HL-60/S4 treated with retinoic acid at 250 ng/mL for 4 days and 3 days (cell line): Measurements from ENCODE around the gene SREBF1.

Experiments used
- in situ Hi-C: fragments of 300-500 bp; cut with MboI; formaldehyde crosslinking; loops from 2 replicates; pipeline ENCODE4 v1.7.0; 2022; ENCODE audit warnings: low sequenced_read_pairs

Gene SREBF1

GRCh38 chr17:17842111-17842876, 5.5 kb upstream of the SREBF1 start:
- in situ Hi-C loops, result no loop called here

DNA sequence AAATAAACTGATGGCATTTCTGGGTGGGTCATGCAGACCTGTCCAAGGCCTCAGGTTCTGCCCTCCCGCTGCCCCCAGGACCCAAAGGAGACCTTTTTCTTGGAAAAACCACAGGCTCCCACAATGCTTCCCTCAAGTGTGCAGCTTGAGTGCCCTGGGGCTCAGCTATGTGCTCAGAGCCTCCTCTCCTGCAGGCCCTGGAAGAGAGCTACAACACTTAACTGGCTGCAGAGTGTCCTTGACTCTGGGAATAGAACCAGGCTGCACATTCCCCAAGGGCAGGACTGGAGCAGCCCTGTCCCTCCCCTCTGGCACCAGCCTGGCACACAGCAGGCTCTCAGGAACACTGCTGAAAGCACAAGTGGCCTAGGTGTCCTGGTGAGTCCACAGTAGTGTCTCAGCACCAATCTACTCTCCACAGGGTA, 4.8 kb upstream of the SREBF1 start:
- in situ Hi-C loops, result no loop called here

DNA sequence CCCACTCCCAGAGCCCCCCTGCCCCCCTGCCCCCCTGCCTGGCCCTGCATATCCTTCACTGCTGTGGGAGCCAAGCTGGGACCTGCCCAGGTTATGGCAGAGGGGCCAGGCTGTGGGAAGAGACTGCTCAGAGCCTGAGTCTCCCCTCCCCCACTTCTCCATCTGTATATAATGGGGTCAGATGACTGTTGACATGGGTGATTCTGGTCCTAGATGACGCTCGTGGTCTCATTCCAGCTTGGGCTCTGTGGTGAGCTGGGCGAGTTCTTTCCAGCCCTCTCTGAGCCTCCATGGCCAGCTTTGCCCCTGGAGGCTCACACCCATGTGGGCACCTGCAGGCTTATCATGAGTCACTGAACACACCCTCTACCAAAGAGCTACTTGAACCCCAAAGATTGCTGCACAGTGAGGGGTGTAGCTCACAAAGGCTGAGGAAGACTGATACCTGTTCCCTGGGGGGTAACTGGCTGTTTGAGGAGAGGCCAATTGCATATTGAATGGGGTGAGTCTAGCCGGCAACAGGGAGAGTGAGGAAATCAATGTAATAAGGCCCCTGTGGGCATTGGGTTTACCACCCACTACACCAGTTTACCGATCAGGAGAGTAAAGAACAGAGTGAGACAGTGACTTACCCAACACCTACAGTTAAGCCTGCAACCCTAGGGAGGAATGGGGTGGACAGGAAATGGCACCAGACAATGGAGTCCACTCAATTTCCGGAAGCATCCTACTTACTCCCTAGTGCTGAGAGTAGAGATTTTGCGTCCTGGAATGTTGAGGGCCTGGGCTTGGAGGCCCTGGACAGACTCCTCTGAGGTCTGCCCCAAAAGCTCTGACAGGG, 4.2 kb upstream of the SREBF1 start:
- in situ Hi-C loops, result no loop called here

DNA sequence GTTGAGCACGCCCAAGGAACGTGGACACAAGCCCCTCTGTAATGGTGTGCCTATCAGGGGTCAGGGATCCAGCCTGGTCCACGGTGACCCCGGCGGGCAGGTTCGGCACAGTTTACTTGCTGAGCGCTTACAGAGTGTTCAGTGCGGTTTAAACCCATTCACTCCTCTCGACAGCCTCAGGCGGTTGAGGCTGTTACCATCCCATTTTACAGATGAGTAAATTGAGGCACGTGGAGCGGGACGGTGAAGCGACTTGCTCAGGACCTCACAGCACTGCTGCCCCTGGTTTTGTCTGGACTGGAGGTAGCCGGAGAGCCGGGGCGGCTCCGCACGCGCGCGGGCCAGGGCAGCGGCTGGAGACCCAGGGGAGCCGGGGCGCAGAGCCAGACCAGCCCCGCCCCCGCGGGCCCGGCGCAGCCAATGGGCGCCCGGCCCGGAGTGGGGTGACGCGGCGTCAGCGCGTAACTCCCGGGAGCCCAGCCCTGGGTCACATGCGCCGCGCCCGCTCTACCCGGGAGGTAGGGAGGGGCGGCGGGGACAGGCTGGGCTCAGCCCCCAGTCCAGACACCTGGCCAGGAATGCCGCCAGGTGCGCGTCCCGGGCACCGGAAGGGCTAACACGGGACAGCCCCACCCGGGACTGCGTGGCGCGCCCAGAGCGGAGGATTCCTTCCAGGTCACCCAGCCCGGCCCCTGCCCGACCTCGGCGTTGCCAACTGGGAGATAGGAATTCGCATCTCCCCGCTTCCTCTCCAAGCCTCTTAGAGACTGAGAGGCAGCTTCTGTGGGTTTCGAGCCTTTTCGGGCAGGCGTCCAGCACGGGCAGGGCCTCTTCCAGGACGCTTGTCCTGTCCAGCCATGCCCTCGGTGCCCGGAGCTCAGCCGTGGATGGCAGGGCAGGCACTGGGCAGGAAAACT, 3.3 kb upstream of the SREBF1 start:
- in situ Hi-C loops, result no loop called here

- in situ Hi-C loops, result no loop called here
These were observed 1.5 kb upstream of the SREBF1 start for GRCh38 chr17:17837966-17838962.

GRCh38 chr17:17837380-17837821, 615 bp upstream of the SREBF1 start:
- in situ Hi-C loops, result no loop called here

GRCh38 chr17:17836250-17836817, 452 bp downstream of the SREBF1 start:
- in situ Hi-C loops, result no loop called here

DNA sequence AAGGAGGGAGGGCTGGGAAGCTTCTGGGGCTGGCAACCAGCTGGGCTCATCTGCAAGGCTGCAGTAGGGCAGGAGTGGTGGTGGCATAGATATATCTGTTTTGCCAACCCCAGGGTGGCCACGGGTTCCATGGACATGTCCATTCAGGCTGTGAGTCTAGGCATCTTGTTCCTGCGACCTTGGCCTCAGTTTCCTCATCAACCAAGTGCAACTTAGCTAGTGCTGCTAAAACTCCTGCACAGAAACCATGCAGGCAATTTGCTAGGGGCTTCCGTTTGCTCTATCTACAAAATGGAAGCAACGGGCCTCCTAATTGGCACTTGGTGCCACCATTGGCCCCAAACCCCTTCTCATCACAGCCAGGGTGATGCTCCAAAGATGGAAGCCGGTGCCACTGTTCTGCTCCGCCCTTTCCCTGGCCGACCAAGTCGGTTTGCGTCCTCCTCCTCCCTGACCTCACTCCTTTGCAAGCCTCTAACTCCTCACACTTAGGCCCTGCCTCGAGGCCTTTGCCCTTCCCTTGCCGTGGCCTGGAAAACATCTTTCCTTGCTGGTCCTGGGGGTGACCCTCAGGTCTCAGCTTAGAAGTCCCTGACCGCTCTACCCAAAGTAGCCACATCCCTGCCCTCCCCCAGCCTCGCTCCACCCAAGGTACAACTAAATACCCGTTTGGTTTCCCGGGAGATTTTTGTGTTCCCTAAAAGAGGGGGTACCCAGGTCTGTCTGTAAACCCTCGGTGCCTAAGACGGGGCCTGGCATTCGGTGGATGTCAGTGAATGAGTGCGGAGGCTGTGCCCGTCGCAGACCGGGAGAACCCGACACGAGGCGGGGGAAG, 1.2 kb downstream of the SREBF1 start:
- in situ Hi-C loops, result no loop called here

GRCh38 chr17:17834974-17835373, 1.8 kb downstream of the SREBF1 start:
- in situ Hi-C loops, result no loop called here

DNA sequence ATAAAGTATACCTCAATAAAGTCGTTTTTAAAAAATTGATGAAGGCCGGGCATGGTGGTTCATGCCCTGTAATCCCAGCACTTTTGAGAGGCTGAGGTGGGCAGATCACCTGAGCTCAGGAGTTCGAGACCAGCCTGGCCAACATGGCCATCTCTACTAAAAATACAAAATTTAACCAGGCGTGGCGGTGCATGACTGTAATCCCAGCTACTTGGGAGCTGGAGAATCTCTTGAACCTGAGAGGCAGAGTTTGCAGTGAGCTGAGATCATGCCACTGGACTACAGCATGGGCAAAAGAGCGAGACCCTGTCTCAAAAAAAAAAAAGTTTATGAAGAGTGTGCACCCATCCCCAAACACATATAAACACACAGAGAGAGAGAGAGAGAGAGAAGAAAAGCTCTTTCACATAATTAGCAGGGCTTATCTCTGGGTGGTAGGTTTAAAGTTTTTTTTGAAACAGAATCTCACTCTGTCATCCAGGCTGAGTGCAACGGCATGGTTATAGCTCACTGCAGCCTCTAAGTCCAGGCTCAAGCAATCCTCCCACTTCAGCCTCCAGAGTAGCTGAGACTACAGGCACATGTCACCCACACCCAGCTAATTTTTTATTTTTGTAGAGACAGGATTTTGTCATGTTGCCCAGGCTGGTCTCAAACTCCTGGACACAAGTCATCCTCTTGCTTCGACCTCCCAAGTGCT, 3.0 kb downstream of the SREBF1 start:
- in situ Hi-C loops, result no loop called here

- in situ Hi-C loops, result no loop called here
These were observed 4.8 kb downstream of the SREBF1 start for GRCh38 chr17:17832032-17832363.

- in situ Hi-C loops, result no loop called here
These were observed 5.4 kb downstream of the SREBF1 start for GRCh38 chr17:17831208-17832031.

GRCh38 chr17:17830740-17831207, 6.0 kb downstream of the SREBF1 start:
- in situ Hi-C loops, result no loop called here

- in situ Hi-C loops, result no loop called here
These were observed 6.6 kb downstream of the SREBF1 start for GRCh38 chr17:17830269-17830567.

DNA sequence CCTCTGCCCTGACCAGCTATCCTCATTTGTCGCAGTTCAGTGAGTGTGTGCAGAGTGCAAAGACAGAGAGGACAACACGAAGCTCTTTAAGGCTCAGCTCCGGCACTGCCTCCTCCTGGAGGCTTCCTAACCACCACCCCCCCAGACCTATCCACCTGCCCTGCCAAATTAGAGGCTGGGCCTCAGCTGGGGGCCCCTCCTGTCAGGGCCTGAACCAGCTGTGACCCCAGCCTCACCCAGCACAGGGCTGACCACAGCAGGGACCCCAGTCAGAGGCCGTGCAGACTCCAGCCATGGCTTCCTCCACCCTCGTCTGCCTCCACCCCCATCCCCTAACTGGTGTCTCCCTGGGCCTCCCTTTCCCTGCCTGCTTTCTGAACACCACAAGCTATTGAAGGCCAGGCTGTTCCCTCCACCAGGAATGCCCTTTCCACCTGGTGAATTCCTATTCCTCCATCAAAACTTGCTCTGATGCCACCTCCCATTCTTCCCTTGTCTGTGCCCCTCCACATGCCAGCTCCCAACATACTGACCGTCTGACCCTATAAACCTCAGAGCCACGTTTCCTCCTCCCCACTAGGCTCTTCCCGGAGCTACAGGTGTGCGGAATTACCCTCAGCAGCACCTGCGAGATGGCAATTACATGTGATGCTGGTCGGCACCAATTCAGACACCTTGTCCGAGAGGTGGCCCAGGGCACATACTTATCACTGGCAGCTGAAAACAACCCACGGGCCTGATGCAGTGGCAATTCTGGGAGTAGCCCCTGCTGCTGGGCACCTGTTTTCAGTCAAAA, 8.8 kb downstream of the SREBF1 start:
- in situ Hi-C loops, result no loop called here

DNA sequence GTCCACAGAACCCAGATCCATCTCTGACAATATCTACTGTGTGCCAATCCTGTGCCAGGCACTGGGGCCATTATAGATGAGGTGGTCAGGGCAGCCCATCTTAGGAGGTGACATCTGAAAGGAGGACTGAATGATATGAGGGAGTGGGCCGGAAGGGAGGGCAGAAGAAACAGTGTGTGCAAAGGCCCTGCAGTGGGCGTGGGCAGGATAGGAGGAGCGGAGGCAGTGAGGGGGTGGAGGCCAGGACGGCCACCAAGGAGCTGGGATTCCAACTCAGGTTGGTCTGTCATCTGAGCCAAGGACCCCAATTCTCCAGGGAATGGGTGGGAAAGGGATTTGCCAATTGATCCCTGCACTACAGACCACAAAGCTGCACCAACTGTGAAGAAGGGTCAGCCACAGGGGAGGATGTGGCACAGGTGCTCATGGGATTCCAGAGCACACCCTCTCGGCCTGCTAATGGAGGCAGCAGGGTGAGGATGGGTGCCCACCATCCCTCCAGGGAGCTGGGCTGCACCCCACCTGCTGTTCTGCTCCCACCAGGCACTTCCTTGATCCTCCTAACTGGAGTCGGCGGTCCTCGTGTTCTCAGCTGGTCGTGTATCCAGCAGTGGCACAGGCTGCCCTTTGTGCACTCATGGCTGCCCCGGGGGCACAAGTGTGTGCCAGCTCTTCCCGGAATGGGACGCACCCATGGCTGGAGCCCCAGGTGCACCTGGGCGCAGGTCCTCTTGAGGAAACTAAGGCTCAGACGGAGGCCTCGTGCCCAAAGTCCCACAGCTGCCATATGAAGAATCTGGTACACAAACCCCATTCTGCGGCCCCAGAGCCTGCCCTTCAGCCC, 9.6 kb downstream of the SREBF1 start:
- in situ Hi-C loops, result no loop called here
